Glomerular visceral epithelial cell (primary cell): ENCODE results near the gene TRPC4.
"Not testable (repeated sequence)": the region's sequence is repeated elsewhere in the genome, so short reads cannot be mapped to it uniquely, and the experiment has no call there.

Experiments
- DNase-seq: peaks from one replicate; pipeline ENCODE4 v3.0.0-alpha.2; 2016; ENCODE audit errors: extremely low spot score

Gene TRPC4

GRCh38 chr13:37602733-37603381 lies 266.7 kb downstream of the TRPC4 start:
- no peak for DNase-seq

- DNase-seq, result no peak
Measured at GRCh38 chr13:37601648-37602440, 267.7 kb downstream of the TRPC4 start.

DNA sequence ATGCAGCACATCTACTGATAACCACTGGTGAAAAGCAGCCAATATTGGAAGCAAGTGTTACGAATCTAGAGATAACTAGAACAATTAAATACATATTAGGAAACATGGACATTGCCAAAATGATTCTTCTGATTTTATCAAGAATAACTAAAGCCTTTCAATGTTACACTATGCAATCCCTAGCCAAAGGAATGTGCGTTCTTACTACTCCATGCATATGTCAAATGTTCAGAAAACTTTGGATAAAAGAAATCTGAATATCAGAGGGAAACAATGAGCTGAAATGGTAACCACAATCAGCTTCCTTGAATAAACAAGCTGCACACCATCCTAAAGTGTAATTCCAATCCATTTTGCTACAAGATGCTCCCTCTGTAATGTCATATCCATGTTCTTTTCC lies 270.1 kb downstream of the TRPC4 start:
- no peak for DNase-seq

DNA sequence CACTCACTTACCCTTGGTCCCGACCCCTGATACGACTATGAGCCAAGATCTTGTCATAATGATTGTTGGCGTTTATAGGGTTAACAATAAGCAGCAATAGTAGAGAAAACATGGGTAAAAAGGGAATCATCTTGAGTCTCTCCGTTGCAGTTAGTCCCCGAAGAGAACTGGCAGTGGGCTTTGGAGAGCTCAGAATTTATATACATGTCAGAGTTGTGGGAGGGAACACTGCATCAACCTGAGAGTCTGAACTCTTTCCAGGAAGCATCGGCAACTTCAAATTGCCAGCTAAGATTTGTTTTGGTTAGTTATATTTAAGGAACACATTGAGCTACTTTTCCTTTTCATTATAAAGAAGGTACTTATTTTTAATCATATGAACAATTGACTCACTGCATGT lies 271.0 kb downstream of the TRPC4 start, which contains the start of gene POSTN:
Gene POSTN (minus strand): TSS at position 172 of the 400 bp plus-strand sequence. CDS start 42 bp downstream, at position 130.
- no peak for DNase-seq

GRCh38 chr13:37597477-37598025 lies 272.0 kb downstream of the TRPC4 start:
- DNase-seq, result no peak

- no peak for DNase-seq
Measured at GRCh38 chr13:37596805-37597204, 272.8 kb downstream of the TRPC4 start.

DNA sequence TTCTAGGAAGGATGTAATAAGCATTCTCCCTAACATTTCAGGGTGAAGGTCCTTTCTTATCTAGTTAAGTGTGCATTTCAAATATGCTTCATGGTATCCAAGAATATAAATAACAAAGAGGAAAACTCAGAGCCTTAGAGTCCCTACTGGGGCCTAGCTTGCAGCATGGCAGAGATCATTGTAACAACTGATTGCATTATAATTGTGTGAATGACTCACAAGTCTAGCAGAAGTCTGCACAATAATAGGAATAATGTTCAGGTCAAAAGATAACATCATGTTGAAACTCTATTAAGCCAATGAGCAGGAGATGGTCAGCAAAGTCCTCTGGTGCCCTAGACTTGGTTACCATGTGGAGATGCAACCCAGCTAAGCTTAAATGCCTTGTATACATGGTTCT lies 274.4 kb downstream of the TRPC4 start:
- no peak for DNase-seq

DNA sequence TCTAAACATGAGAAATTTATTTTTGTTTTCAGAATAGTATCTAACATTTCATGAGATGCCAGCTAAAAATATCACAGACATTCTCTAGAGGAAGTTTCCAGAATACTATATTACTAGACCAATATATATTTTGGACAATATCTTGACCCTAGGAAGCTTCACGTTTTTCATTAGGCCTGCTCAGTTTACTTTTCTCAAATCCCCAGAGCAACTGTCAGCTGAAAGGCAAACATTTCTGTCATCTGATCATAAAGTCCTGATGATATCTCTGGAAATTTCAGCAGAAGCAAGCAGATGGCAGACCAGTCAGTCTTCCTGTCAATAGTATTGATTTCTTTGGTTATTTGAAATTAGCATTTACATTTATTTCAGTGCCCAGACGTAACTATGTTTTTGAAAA lies 275.0 kb downstream of the TRPC4 start:
- no peak for DNase-seq

DNA sequence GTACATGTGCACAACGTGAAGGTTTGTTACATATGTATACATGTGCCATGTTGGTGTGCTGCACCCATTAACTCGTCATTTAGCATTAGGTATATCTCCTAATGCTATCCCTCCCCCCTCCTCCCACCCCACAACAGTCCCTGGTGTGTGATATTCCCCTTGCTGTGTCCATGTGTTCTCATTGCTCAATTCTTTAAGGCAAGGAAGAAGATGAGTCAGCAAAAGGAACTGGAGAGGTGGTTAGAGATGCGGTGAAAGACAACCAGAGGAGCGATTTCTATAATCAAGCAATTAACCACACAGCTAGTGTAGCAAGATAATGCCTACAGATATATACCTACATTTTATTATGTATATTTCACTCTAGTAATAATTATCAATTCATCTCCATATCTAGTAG lies 280.2 kb downstream of the TRPC4 start:
- not testable (repeated sequence) for DNase-seq

DNA sequence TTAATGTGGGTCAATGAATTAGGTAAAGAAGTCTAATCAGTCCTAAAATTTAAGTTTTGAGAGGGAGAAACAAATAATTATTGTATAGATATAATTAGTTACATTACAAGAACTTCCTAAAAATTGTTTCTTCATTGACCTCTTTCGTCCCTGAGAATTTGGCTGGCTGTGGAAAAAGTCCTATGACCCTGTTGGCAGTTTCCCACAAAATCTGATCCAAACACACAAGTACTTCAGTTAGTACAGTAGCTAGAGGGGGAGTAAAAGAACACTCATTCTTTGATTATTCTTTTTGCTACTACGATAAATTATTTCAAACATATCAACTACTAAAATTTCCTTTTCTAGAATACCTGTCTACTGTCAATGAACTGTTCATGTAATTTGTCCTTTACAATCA lies 282.3 kb downstream of the TRPC4 start:
- no peak for DNase-seq
